Retinal pigment epithelial cell (primary cell): ENCODE results near the gene PIGQ.

Experiments
- DNase-seq: peaks from one replicate; pipeline ENCODE4 v3.0.0-alpha.2; 2010; ENCODE audit warnings: low read depth
- H3K4me3 ChIP-seq: 2 replicates; pipeline ENCODE4 v1.5.1; 2011; ENCODE audit warnings: mild to moderate bottlenecking, low read length, control low read depth, moderate library complexity
- TF ChIP-seq, protein P1 (sequence below): conservative IDR thresholded peaks from 2 replicates; pipeline ENCODE4 v1.5.1; 2011; ENCODE audit warnings: low read depth, low read length, control low read depth, inconsistent platforms

PIGQ gene

DNA sequence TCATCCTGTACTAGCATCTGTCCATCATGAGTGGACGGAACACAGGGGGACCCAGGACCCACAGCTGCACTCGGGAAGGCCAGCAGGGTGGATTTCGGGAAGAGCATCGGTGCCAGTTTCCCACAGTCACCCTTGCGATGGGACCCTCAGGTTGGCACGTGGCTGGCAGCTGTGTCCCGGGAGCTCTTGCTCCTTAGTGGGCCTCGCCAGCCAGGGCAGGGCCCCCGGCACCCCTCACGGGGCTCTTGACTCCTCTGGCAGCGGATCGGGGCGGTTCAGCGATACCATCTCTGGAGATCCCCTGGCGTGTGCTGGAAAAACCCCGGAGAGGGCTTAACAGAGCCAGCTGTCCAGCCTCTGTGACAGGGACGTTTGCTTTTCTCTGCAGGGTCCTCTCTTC, 33.0 kb upstream of the PIGQ start:
- TF ChIP-seq, protein P1, sequence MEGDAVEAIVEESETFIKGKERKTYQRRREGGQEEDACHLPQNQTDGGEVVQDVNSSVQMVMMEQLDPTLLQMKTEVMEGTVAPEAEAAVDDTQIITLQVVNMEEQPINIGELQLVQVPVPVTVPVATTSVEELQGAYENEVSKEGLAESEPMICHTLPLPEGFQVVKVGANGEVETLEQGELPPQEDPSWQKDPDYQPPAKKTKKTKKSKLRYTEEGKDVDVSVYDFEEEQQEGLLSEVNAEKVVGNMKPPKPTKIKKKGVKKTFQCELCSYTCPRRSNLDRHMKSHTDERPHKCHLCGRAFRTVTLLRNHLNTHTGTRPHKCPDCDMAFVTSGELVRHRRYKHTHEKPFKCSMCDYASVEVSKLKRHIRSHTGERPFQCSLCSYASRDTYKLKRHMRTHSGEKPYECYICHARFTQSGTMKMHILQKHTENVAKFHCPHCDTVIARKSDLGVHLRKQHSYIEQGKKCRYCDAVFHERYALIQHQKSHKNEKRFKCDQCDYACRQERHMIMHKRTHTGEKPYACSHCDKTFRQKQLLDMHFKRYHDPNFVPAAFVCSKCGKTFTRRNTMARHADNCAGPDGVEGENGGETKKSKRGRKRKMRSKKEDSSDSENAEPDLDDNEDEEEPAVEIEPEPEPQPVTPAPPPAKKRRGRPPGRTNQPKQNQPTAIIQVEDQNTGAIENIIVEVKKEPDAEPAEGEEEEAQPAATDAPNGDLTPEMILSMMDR, result no peak
- H3K4me3 ChIP-seq, result no peak overlapping the region
- no peak for DNase-seq

- TF ChIP-seq, protein P1, result peak; percentile 17
- H3K4me3 ChIP-seq, result no peak overlapping the region
- no peak for DNase-seq
These were observed 32.1 kb upstream of the PIGQ start for GRCh38 chr16:537415-538335.

GRCh38 chr16:539901-540530, 29.8 kb upstream of the PIGQ start:
- no peak overlapping the region for H3K4me3 ChIP-seq
- TF ChIP-seq, protein P1, result no peak
- no peak for DNase-seq

- TF ChIP-seq, protein P1, result no peak
- DNase-seq, result no peak
- no peak overlapping the region for H3K4me3 ChIP-seq
These were observed 29.0 kb upstream of the PIGQ start for GRCh38 chr16:540645-541340.

- DNase-seq, result no peak
- TF ChIP-seq, protein P1, result no peak
- H3K4me3 ChIP-seq, result no peak overlapping the region
These were observed 26.2 kb upstream of the PIGQ start for GRCh38 chr16:543301-544164.

DNA sequence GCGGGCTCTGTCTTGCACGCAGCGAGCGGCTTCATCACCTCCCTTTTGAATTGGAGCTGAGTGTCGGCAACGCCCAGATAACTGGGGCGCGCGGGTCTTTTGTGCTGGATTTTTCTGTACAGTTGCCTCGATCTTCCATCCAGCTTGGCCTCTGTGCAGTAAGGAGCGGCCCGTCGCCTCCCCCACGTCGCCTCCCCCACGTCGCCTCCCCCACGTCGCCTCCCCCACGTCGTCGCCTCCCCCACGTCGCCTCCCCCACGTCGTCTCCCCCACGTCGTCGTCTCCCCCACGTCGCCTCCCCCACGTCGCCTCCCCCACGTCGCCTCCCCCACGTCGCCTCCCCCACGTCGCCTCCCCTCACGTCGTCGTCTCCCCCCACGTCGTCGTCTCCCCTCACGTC, 25.3 kb upstream of the PIGQ start:
- no peak overlapping the region for H3K4me3 ChIP-seq
- TF ChIP-seq, protein P1, result no peak
- DNase-seq, result no peak
